ENCODE measurements around the gene RILPL1.
A peak's percentile ranks its signal among the peaks of the same experiment; 100 is the strongest.
"Not testable (repeated sequence)": the region's sequence is repeated elsewhere in the genome, so short reads cannot be mapped to it uniquely, and the experiment has no call there.

The RILPL1 gene

GRCh38 chr12:123516216-123516780 is 17.2 kb downstream of the RILPL1 start:
- DNase-seq (ENCODE audit: low read depth) = no peak
- H3K4me3 ChIP-seq (ENCODE audit: low read depth, low read length) = no peak overlapping the region
- no peak for TF ChIP-seq MYC (IDR thresholded peaks at IDR 0.05; ENCODE audit: low read depth, low read length)
- TF ChIP-seq CTCF (IDR thresholded peaks at IDR 0.05; ENCODE audit: low read depth, low read length) = no peak
- no peak for TF ChIP-seq MAX (IDR thresholded peaks at IDR 0.05; ENCODE audit: low read depth, low read length)
- no peak for TF ChIP-seq POLR2A (IDR thresholded peaks at IDR 0.05; ENCODE audit: extremely low read depth, insufficient read length)

- not testable (repeated sequence) for H3K4me3 ChIP-seq (ENCODE audit: low read depth, low read length); DNase-seq (ENCODE audit: low read depth)
These were observed 18.8 kb downstream of the RILPL1 start for GRCh38 chr12:123514582-123515221.

GRCh38 chr12:123513805-123514204 is 19.7 kb downstream of the RILPL1 start:
- no peak for TF ChIP-seq MYC (IDR thresholded peaks at IDR 0.05; ENCODE audit: low read depth, low read length)
- H3K4me3 ChIP-seq (ENCODE audit: low read depth, low read length) = no peak overlapping the region
- DNase-seq (ENCODE audit: low read depth) = peak; percentile 34

- DNase-seq (ENCODE audit: low read depth) = no peak
- TF ChIP-seq MYC (IDR thresholded peaks at IDR 0.05; ENCODE audit: low read depth, low read length) (no peak), POLR2A (IDR thresholded peaks at IDR 0.05; ENCODE audit: extremely low read depth, insufficient read length) (no peak), CTCF (IDR thresholded peaks at IDR 0.05; ENCODE audit: low read depth, low read length) (no peak), MAX (IDR thresholded peaks at IDR 0.05; ENCODE audit: low read depth, low read length) (no peak)
- H3K4me3 ChIP-seq (ENCODE audit: low read depth, low read length) = no peak overlapping the region
These were observed 20.5 kb downstream of the RILPL1 start for GRCh38 chr12:123512838-123513665.

GRCh38 chr12:123506843-123507236 is 26.7 kb downstream of the RILPL1 start:
- no peak for DNase-seq (ENCODE audit: low read depth)
- TF ChIP-seq MYC (IDR thresholded peaks at IDR 0.05; ENCODE audit: low read depth, low read length) = no peak
- H3K4me3 ChIP-seq (ENCODE audit: low read depth, low read length) = no peak overlapping the region

GRCh38 chr12:123506059-123506842 is 27.3 kb downstream of the RILPL1 start:
- H3K4me3 ChIP-seq (ENCODE audit: low read depth, low read length) = no peak overlapping the region
- DNase-seq (ENCODE audit: low read depth) = no peak
- TF ChIP-seq POLR2A (IDR thresholded peaks at IDR 0.05; ENCODE audit: extremely low read depth, insufficient read length) (no peak), MAX (IDR thresholded peaks at IDR 0.05; ENCODE audit: low read depth, low read length) (no peak), CTCF (IDR thresholded peaks at IDR 0.05; ENCODE audit: low read depth, low read length) (no peak), MYC (IDR thresholded peaks at IDR 0.05; ENCODE audit: low read depth, low read length) (no peak)

GRCh38 chr12:123502163-123502704 is 31.3 kb downstream of the RILPL1 start:
- H3K4me3 ChIP-seq (ENCODE audit: low read depth, low read length) = no peak overlapping the region
- TF ChIP-seq CTCF (IDR thresholded peaks at IDR 0.05; ENCODE audit: low read depth, low read length) = no peak
- TF ChIP-seq POLR2A (IDR thresholded peaks at IDR 0.05; ENCODE audit: extremely low read depth, insufficient read length) = no peak
- no peak for TF ChIP-seq MYC (IDR thresholded peaks at IDR 0.05; ENCODE audit: low read depth, low read length)
- no peak for TF ChIP-seq MAX (IDR thresholded peaks at IDR 0.05; ENCODE audit: low read depth, low read length)
- no peak for DNase-seq (ENCODE audit: low read depth)
